Stimulated activated naive CD8-positive, alpha-beta T cell treated with anti-CD3 and anti-CD28 coated beads, Interleukin-15, amount 100 ng/mL, for 72 hours (primary cell): Measurements from ENCODE around the gene CD72.
A peak's percentile ranks its signal among the peaks of the same experiment; 100 is the strongest.

Source experiments
- ATAC-seq: fragments of 150-1000 bp; cut with Tn5 transposase; 2 replicates; pipeline ENCODE4 v1.10.0; 2021; ENCODE audit warnings: mild to moderate bottlenecking, moderate library complexity
- DNase-seq, 2 donors: peaks; one replicate each; pipeline ENCODE4 v3.0.0; 2021 to 2022
- H3K27ac Mint-ChIP-seq, 2 donors: one replicate each; pipeline ENCODE4 v1.8.0; 2022; ENCODE audit warnings: mild to moderate bottlenecking in 2 of 2, mixed read lengths in 2 of 2, moderate library complexity in 2 of 2
- H3K27me3 Mint-ChIP-seq: one replicate; pipeline ENCODE4 v1.8.0; 2022; ENCODE audit warnings: mixed read lengths
- H3K4me1 Mint-ChIP-seq: one replicate; pipeline ENCODE4 v1.8.0; 2022; ENCODE audit warnings: mild to moderate bottlenecking, mixed read lengths
- H3K4me3 Mint-ChIP-seq, 2 donors: one replicate each; pipeline ENCODE4 v1.8.0; 2022; ENCODE audit warnings: mild to moderate bottlenecking in 2 of 2, mixed read lengths in 2 of 2, moderate library complexity in 1 of 2
- H3K9me3 Mint-ChIP-seq, 2 donors: one replicate each; pipeline ENCODE4 v1.8.0; 2022; ENCODE audit warnings: mixed read lengths in 2 of 2

The CD72 gene

GRCh38 chr9:35618325-35618727 lies at the start of gene CD72:
TSS of gene CD72 (minus strand) at chr9:35618413. CDS start at chr9:35618303, 110 bp downstream.
- H3K27me3 Mint-ChIP-seq: no peaks in the 10 kb centered on the region
- H3K9me3 Mint-ChIP-seq: no peaks in the 10 kb centered on the region
- peak within 1 kb of the TSS; percentile 92 to 95 for H3K4me3 Mint-ChIP-seq
- H3K4me1 Mint-ChIP-seq: peaks cover 66% of the 10 kb centered on the region
- H3K27ac Mint-ChIP-seq: peak within 1 kb of the TSS; percentile 93 to 94
- ATAC-seq (no peak), DNase-seq (no peak)

GRCh38 chr9:35667939-35668338 lies 49.7 kb upstream of the CD72 start:
- H3K27ac Mint-ChIP-seq: no peak overlapping the region
- H3K27me3 Mint-ChIP-seq: no peaks in the 10 kb centered on the region
- no peak overlapping the region for H3K4me3 Mint-ChIP-seq
- H3K9me3 Mint-ChIP-seq: peaks cover 6 to 7% of the 10 kb centered on the region in 2 donors
- DNase-seq: no peak
- peaks cover 34% of the 10 kb centered on the region for H3K4me1 Mint-ChIP-seq
- no peak for ATAC-seq

GRCh38 chr9:35666549-35666948 lies 48.3 kb upstream of the CD72 start:
- peaks cover 48% of the 10 kb centered on the region for H3K4me1 Mint-ChIP-seq
- no peak for DNase-seq
- ATAC-seq: no peak
- peaks cover 6 to 7% of the 10 kb centered on the region in 2 donors for H3K9me3 Mint-ChIP-seq
- no peaks in the 10 kb centered on the region for H3K27me3 Mint-ChIP-seq
- no peak overlapping the region for H3K27ac Mint-ChIP-seq
- H3K4me3 Mint-ChIP-seq: no peak overlapping the region

- H3K4me1 Mint-ChIP-seq: peaks cover 52% of the 10 kb centered on the region
- no peak for DNase-seq
- no peaks in the 10 kb centered on the region for H3K27me3 Mint-ChIP-seq
- H3K4me3 Mint-ChIP-seq: peak overlapping the region; percentile 92 to 93
- H3K9me3 Mint-ChIP-seq: peaks cover 6 to 7% of the 10 kb centered on the region in 2 donors
- H3K27ac Mint-ChIP-seq: peak overlapping the region in 1 of 2 donors; percentile 34
- ATAC-seq: no peak
These were observed 47.8 kb upstream of the CD72 start for GRCh38 chr9:35666045-35666444.

- DNase-seq (no peak), ATAC-seq (no peak)
- H3K9me3 Mint-ChIP-seq: peaks cover 6 to 7% of the 10 kb centered on the region in 2 donors
- peak overlapping the region; percentile 77 for H3K27ac Mint-ChIP-seq
- H3K4me1 Mint-ChIP-seq: peaks cover 58% of the 10 kb centered on the region
- H3K4me3 Mint-ChIP-seq: peak overlapping the region; percentile 92 to 93
- H3K27me3 Mint-ChIP-seq: no peaks in the 10 kb centered on the region
These were observed 47.2 kb upstream of the CD72 start for GRCh38 chr9:35665471-35665818.

DNA sequence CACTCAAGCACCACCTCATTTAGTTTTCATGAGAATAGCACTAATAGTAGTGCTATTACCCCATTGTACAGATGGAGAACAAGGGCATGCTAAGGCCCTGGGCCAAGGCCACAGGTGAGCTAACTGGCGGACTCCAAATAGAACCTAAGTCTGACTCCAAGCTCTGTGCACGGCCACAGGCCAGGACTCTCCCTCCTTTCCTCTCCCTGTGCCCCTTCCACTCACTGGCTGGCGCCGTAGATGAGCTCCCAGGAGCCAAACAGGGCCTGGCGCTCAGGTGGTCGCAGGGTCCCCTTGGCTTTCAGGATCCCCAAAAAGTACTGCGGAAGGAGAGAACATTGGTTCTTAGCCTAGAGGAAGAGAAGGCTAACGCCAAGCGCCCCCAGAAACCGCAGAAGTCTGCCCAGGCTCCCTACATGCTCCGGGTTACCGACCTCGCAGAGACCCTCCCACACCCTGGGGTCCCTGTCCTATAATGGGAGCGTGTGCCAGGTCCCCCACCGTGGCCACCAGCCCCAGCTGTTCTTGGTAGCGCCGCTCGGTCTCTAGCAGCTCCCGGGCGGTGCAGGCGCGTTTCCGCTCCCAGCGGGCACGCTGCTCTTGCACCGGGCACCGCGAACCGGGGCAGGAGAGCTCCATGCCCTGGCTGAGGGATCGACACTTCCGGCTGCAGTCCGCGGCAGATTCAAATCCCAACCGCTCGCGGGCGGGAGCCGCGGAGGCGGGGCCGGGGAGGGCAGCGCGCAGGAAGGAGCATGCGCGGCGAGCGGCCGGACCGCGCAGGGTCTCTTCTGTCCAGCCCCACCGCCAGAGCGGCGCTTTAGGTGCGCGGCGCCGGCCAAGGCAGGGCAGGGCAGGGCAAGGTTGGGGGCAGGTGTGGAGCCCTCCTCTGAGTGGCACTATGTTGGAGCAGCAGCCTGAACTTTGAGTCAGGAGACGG lies 46.6 kb upstream of the CD72 start, which contains the start of gene ARHGEF39:
Gene ARHGEF39 (minus strand): TSS at position 665 of the 940 bp plus-strand sequence. CDS start 26 bp downstream, at position 639.
- H3K4me3 Mint-ChIP-seq: peak within 1 kb of the TSS; percentile 92 to 93
- H3K4me1 Mint-ChIP-seq: peaks cover 64% of the 10 kb centered on the region
- peaks cover 6 to 7% of the 10 kb centered on the region in 2 donors for H3K9me3 Mint-ChIP-seq
- DNase-seq: peak; percentile 66 to 80
- peak; percentile 90 for ATAC-seq
- H3K27ac Mint-ChIP-seq: peak within 1 kb of the TSS; percentile 77
- no peaks in the 10 kb centered on the region for H3K27me3 Mint-ChIP-seq

DNA sequence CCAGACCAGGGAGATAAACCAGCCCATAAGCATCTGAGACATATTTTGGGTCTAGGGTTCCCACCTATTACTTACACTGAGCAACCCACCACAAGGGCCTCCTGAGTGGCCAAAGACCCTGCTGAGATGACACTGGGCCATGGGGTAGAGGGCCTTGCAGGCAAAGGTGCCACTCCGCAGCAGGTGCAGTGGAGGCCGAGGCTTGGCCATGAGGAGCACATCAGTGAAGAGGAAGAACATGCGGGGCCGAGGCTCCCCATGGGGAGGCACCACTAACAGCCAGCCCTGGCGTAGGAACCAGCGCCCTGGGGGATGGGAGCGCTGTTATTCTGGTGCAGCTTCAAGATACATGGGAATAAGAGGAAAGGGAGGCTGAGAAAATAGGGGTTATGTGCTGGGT lies 44.2 kb upstream of the CD72 start:
- Mint-ChIP-seq H3K27me3 (no peaks in the 10 kb centered on the region), H3K4me1 (peaks cover 83% of the 10 kb centered on the region), H3K4me3 (peak overlapping the region; percentile 3 to 47), H3K27ac (no peak overlapping the region), H3K9me3 (no peaks in the 10 kb centered on the region)
- no peak for ATAC-seq
- DNase-seq: no peak

DNA sequence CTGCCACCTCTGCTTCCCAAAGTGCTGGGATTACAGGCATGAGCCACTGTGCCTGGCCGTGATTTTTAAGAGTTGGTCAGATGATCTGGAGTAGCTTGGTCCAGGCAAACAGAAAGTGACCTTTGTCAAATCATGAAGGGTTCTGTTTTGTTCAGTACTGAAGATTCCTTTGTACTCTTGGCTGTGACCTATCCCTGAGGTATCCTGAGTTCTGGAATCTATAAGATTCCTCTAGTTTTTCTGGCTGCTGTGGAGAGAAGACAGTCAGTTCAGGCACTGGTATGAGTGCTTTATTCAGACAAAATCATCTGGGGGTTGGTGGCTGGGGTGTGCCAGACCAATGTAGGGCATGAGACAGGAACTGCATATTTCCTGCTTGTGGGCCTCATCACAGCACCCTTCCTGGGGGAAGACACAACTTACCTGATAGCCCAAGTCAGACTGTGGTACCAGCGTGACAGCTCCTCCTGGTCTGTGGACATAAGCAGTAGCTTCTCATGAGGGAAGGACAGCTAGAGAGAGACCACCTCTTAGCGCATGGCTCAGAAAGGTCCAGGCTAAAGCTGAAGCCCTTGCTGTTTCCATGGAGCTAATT lies 43.6 kb upstream of the CD72 start:
- no peak overlapping the region for H3K4me3 Mint-ChIP-seq
- H3K27me3 Mint-ChIP-seq: no peaks in the 10 kb centered on the region
- H3K9me3 Mint-ChIP-seq: no peaks in the 10 kb centered on the region
- no peak for ATAC-seq
- H3K27ac Mint-ChIP-seq: peak overlapping the region in 1 of 2 donors; percentile 58
- no peak for DNase-seq
- peaks cover 89% of the 10 kb centered on the region for H3K4me1 Mint-ChIP-seq

DNA sequence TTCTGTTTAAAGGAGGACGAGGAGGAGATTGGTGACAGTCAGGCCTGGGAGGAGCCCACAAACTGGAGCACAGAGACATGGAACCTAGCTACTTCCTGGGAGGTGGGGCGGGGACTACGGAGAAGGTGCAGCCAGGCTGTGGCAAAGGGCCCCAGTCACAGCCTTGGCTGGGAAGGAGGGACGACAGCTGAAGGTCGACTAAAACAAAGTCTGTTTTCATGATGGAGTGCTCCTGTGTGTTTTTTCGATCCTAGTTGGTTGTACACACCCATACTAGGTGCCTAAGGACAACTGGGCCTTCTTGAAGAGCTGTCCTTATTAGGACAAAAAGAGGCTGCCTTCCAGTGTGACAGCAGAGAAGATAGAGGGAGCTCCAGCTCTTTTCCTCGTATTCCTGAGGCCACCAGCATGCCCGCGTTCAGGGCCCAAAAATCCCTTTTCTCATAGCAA lies 42.8 kb upstream of the CD72 start:
- no peaks in the 10 kb centered on the region for H3K9me3 Mint-ChIP-seq
- H3K27ac Mint-ChIP-seq: no peak overlapping the region
- H3K4me3 Mint-ChIP-seq: no peak overlapping the region
- no peak for ATAC-seq
- peaks cover 94% of the 10 kb centered on the region for H3K4me1 Mint-ChIP-seq
- no peak for DNase-seq
- H3K27me3 Mint-ChIP-seq: no peaks in the 10 kb centered on the region

DNA sequence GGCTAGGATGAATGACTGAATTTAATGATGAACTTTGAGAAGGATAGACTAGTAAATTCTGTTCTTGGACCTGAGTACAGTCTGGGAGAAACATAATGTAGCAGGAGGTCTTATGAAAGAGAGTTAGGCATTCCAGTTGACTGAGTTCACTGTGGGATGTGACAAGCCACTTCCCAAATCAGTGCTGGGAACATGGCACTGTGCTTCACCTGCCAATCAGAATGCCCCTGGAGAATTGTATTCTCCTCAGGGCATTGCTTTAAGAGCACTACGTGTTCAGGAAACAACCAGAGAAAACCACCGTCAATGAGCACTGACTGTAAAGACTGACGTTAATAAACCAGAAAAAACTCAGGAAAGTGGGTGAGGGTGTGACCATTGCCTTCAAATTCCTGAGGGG lies 41.1 kb upstream of the CD72 start:
- no peak for ATAC-seq
- Mint-ChIP-seq H3K27ac (peak overlapping the region in 1 of 2 donors; percentile 87), H3K9me3 (no peaks in the 10 kb centered on the region), H3K4me3 (peak overlapping the region; percentile 76 to 92), H3K27me3 (no peaks in the 10 kb centered on the region), H3K4me1 (peaks cover 84% of the 10 kb centered on the region)
- no peak for DNase-seq

DNA sequence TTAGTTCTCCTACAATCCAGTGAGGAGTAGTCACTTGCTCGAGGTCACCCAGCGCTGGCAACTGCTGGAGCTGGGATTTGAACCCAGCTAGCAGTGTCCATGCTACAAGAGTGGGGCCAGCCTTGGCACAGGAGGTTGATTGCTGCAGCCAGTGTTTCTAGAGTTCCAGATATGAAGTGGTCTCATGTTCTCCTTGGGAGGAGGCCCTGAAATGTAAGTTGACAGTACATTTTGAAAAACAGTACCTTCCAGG lies 40.7 kb upstream of the CD72 start:
- DNase-seq (no peak), ATAC-seq (peak; percentile 5)
- Mint-ChIP-seq H3K27ac (peak overlapping the region; percentile 78 to 100), H3K4me1 (peaks cover 84% of the 10 kb centered on the region), H3K4me3 (peak overlapping the region; percentile 76 to 92), H3K27me3 (no peaks in the 10 kb centered on the region), H3K9me3 (no peaks in the 10 kb centered on the region)

DNA sequence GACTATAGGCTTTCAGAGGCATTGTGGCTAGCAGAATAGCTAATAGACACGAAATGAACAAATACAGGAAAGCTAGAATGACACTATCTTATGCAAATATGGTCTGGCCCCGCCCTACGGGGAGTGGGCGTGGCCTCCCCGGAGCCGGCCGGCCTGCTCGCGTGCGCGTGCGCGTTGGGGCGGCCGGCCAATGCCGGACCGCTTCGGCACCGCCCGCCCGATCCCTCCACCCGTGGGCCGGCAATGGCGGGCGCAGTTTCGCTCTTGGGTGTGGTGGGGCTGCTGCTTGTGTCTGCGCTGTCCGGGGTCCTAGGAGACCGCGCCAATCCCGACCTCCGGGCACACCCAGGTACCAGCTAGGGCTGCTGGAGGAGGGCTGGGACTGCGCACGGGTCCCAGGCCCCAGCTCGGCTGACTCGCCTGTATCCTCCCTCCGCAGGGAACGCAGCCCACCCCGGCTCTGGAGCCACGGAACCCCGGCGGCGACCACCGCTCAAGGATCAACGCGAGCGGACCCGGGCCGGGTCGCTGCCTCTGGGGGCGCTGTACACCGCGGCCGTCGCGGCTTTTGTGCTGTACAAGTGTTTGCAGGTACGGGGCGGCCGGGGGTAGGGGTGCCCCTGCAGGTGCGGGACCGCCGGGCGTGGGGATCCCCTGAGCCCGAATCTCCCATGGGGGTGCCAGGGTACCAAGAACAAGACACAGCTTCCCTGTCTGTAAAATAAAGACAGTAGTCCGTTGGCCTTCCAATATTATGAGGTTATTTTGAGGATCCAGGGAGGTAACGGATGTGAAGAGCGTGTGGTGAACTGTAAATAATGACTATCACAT lies 40.1 kb upstream of the CD72 start, which contains the start of gene CCDC107:
Gene CCDC107 (plus strand): TSS at position 156 of the 831 bp plus-strand sequence. CDS start 88 bp downstream, at position 244.
- no peaks in the 10 kb centered on the region for H3K9me3 Mint-ChIP-seq
- no peaks in the 10 kb centered on the region for H3K27me3 Mint-ChIP-seq
- H3K4me1 Mint-ChIP-seq: peaks cover 80% of the 10 kb centered on the region
- ATAC-seq (peak; percentile 65), DNase-seq (peak; percentile 84 to 86)
- H3K4me3 Mint-ChIP-seq: peak within 1 kb of the TSS; percentile 76 to 92
- H3K27ac Mint-ChIP-seq: peak within 1 kb of the TSS; percentile 98 to 100

GRCh38 chr9:35657546-35658136 lies 39.4 kb upstream of the CD72 start, which contains the start of gene RMRP:
TSS of gene RMRP (minus strand) at chr9:35658019.
- Mint-ChIP-seq H3K9me3 (no peaks in the 10 kb centered on the region), H3K27ac (peak within 1 kb of the TSS; percentile 98 to 100), H3K4me1 (peaks cover 73% of the 10 kb centered on the region), H3K4me3 (peak within 1 kb of the TSS; percentile 76 to 92), H3K27me3 (no peaks in the 10 kb centered on the region)
- DNase-seq (peak; percentile 90 to 96), ATAC-seq (peak; percentile 95)

DNA sequence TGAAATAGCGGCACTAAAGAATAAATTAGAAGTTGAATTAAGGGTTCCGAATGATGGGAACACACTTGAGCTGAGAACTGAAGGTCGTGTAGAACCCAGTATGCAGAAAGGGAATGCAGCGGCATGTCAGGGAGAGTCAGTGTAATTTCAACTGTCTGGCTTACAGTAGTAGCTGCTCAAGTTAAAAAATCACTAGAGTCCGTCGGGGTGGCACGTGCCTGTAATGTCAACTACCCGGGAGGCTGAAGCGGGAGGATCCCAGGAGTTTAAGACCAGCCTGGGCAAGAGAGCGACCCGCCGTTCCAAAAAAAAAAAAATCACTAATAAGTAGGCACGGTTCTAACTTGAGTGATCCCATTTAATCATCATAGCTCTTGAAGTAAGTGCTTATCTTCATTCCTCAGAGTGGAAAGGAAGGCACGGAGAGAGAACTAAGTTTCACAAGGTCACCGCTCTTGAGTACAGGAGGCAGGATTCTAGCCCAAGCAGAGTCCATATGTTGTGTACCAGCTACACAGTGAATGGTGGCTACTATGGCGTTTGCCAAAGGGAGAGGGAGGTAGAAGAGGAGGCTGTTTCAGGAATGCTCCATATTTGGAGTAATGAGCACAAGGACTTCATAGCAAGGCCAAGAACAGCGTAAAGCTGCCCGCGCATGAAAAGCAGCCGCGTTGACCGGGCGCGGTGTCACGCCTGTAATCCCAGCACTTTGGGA lies 38.8 kb upstream of the CD72 start:
- ATAC-seq (no peak), DNase-seq (no peak)
- H3K4me1 Mint-ChIP-seq: peaks cover 69% of the 10 kb centered on the region
- H3K9me3 Mint-ChIP-seq: no peaks in the 10 kb centered on the region
- H3K4me3 Mint-ChIP-seq: peak overlapping the region; percentile 76 to 92
- H3K27ac Mint-ChIP-seq: peak overlapping the region; percentile 98 to 100
- no peaks in the 10 kb centered on the region for H3K27me3 Mint-ChIP-seq
